T-helper 1 cell treated with Interleukin-12 subunit alpha and Interleukin-12 subunit beta and Interleukin-4 antibody, amounts not matched to agents 30 μg/mL and 1 μg/mL, for 36 hours (primary cell): Measurements from ENCODE around the gene JAML.

Experiments
- H3K27ac Mint-ChIP-seq: one replicate; pipeline ENCODE4 v1.8.0; 2021; ENCODE audit warnings: mild to moderate bottlenecking, mixed read lengths
- H3K27me3 Mint-ChIP-seq: one replicate; pipeline ENCODE4 v1.8.0; 2021; ENCODE audit warnings: low read depth, mixed read lengths
- H3K36me3 Mint-ChIP-seq: one replicate; pipeline ENCODE4 v1.8.0; 2021; ENCODE audit warnings: low read depth, mixed read lengths
- H3K4me1 Mint-ChIP-seq: one replicate; pipeline ENCODE4 v1.8.0; 2021; ENCODE audit warnings: low read depth, mixed read lengths
- H3K4me3 Mint-ChIP-seq: one replicate; pipeline ENCODE4 v1.8.0; 2021; ENCODE audit warnings: mild to moderate bottlenecking, moderate library complexity, mixed read lengths
- H3K9me3 Mint-ChIP-seq: one replicate; pipeline ENCODE4 v1.8.0; 2021; ENCODE audit warnings: mixed read lengths

The JAML gene, protein sequence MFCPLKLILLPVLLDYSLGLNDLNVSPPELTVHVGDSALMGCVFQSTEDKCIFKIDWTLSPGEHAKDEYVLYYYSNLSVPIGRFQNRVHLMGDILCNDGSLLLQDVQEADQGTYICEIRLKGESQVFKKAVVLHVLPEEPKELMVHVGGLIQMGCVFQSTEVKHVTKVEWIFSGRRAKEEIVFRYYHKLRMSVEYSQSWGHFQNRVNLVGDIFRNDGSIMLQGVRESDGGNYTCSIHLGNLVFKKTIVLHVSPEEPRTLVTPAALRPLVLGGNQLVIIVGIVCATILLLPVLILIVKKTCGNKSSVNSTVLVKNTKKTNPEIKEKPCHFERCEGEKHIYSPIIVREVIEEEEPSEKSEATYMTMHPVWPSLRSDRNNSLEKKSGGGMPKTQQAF

DNA sequence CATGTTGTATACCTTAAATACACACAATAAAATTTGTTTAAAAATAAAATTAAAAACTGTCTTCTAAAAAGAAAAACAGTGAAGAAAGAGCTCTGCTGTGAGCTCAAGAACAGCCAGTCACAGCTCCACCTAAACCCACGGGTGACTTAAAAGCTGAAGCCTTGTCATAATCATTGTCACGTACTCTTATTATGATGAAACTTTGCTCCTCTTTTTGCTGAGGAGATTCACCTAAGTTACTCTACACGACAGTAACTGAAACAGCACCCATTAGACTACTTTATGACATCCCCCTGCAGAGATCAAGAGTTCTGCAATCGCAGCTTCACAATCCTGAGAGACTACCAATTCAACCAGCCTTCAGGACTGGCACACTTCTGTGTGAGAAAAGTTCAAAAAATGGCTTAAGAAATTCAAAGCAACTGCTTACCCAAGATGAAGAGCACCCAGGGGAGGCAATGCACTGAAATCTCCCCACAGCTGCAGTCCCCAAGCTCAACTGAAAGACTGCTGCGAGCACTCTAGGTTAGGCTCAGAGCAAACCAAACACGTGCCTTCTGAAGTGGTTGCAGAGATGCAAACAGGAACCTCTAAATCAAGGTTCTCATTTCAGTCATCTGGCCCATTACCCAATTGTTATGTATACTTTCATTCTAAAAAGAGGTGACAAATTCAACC, at the start of gene JAML:
JAML (minus strand) TSS at position 501 of the 678 bp plus-strand sequence. CDS start 10,145 bp downstream, outside the sequence.
- Mint-ChIP-seq H3K36me3 (peaks cover 39% of the 10 kb centered on the region), H3K27ac (peak within 1 kb of the TSS; percentile 91)

DNA sequence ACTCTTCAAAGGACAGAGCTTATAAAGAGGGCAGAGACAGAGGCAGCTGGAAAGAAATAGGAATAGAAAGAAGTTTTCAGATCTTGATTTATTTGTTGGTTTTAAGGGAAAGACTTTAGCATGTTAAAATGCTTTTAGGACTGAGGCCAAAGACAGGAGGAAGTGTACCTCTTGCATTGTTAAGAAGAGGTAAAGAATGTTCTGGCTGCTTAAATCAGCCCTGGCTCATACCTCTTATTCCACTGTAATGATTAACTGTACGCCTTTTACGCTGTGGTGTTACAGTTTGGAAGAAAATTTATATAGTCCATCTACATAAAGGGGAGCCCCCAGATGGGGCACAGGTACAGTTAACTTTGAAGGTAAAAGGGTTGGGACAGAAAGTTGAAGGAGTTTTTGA, 49.4 kb upstream of the JAML start:
- Mint-ChIP-seq H3K27ac (no peak overlapping the region), H3K36me3 (no peaks in the 10 kb centered on the region), H3K4me1 (peaks cover 40% of the 10 kb centered on the region)

More for the DNA sequence above, at the start of gene JAML:
- H3K4me3 Mint-ChIP-seq = peak within 1 kb of the TSS; percentile 84
- H3K9me3 Mint-ChIP-seq = no peaks in the 10 kb centered on the region
- peaks cover 72% of the 10 kb centered on the region for H3K4me1 Mint-ChIP-seq
- no peaks in the 10 kb centered on the region for H3K27me3 Mint-ChIP-seq

DNA sequence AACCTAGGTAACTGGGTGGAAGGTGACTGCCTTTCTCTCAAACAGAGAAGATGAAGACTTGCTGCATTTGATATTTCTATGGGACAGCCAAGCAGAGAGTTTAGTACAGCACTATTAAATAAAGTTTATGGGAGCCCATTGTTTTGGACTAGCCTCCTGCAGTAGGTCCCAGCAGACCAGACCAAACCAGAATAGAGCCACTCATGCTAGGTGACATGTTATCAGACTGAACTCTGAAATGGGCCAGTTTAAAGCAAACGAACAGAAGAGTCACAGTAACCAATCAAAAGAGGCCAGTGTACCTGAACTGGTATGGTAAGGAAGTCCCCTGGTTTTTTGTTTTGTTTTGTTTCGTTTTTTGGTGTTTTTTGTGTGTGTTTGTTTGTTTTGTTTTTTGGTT, 47.2 kb upstream of the JAML start:
- H3K4me3 Mint-ChIP-seq = no peak overlapping the region
- H3K36me3 Mint-ChIP-seq = no peaks in the 10 kb centered on the region
- H3K4me1 Mint-ChIP-seq = peaks cover 29% of the 10 kb centered on the region
- no peak overlapping the region for H3K27ac Mint-ChIP-seq
- peaks cover 12% of the 10 kb centered on the region for H3K27me3 Mint-ChIP-seq
- H3K9me3 Mint-ChIP-seq = no peaks in the 10 kb centered on the region

More for the DNA sequence above, 49.4 kb upstream of the JAML start:
- no peaks in the 10 kb centered on the region for H3K9me3 Mint-ChIP-seq
- H3K4me3 Mint-ChIP-seq = no peak overlapping the region
- peaks cover 7% of the 10 kb centered on the region for H3K27me3 Mint-ChIP-seq

DNA sequence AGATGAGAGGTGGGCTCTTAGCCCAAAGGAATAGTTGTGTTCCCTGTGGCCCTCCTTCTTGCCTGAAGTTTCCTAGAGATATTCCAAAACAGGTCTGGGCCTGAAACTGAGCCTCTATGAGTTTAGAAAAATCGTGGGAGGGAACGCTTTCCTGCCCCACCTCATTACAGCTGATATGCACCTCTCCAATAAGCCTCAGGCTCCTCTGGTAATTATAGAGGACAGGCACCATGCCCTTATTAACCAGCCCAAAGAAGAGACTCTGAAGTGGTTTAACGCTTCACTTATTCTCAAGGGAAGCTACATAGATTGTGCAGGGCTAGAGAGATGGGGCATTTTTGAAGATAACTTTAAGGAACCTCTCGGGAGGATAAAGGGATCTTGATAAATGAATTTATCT, 42.7 kb upstream of the JAML start:
- H3K4me1 Mint-ChIP-seq = peaks cover 30% of the 10 kb centered on the region
- no peak overlapping the region for H3K27ac Mint-ChIP-seq
- H3K4me3 Mint-ChIP-seq = no peak overlapping the region
- peaks cover 2% of the 10 kb centered on the region for H3K36me3 Mint-ChIP-seq
- H3K27me3 Mint-ChIP-seq = peaks cover 29% of the 10 kb centered on the region
- no peaks in the 10 kb centered on the region for H3K9me3 Mint-ChIP-seq

DNA sequence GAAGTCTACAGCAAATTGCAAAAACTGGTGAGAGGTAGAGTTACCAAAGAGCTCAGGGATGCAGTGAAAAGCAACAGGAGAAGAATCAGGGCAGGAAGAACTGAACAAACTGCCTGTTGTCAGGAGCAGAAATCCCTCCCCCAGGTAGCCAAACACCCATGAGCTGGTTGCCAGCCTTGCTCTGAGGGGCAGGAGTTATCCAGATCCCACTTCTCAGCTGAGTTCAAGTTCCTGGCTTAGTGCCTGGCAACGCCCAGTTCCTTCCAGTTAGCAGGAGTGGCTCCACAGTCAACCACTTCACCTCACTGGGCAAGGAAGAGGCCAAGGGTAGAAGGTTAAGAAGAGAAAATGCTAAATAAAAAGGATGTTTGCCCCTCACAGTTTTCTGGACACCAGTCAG, 41.1 kb upstream of the JAML start:
- peaks cover 29% of the 10 kb centered on the region for H3K4me1 Mint-ChIP-seq
- H3K27ac Mint-ChIP-seq = no peak overlapping the region
- no peak overlapping the region for H3K4me3 Mint-ChIP-seq
- H3K27me3 Mint-ChIP-seq = peaks cover 29% of the 10 kb centered on the region
- H3K36me3 Mint-ChIP-seq = peaks cover 7% of the 10 kb centered on the region
- H3K9me3 Mint-ChIP-seq = no peaks in the 10 kb centered on the region

DNA sequence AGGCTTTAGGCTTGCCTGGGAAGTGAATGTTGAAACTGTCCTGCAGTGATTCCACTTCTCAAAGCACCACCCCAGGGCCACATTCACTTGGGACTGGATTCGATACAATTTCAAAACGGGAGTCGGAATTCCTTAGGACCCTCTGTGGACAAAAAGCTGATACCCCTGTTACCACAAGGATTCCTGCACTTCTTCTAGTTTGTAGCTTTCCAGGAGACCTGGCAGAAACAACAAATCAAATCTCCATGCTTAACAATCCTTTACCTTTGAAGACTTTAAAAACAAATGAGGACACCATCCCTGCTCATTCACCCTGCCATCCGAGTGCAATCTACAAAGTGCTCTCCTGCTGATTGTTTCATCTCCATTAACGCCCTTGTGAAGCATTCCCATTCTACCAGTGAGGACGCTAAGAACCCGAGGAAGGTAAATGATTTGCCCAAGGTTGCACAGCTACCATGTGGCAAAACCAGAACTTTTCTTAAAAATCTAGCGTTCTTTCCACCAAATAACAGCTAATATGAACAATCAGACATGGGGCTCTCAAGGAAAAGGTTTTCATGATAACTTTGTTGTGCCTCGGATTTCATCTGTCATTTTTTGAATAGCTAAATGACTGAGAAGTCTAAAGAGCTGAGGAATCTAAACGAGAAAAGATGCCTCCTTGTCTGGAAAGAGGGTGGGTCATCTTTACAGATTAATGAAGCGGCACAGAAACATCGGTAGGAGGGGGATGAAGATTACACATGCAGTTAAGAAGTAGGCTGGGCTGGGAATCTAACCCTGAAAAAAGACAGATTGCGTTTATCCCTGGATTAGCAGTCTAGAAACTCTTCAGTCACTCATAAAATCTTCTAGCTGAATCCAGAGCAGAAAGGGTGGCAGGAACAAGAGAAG, 40.0 kb upstream of the JAML start:
- Mint-ChIP-seq H3K36me3 (peaks cover 11% of the 10 kb centered on the region), H3K9me3 (no peaks in the 10 kb centered on the region), H3K27me3 (peaks cover 28% of the 10 kb centered on the region), H3K4me1 (peaks cover 31% of the 10 kb centered on the region), H3K4me3 (peak overlapping the region; percentile 80), H3K27ac (peak overlapping the region; percentile 65)

DNA sequence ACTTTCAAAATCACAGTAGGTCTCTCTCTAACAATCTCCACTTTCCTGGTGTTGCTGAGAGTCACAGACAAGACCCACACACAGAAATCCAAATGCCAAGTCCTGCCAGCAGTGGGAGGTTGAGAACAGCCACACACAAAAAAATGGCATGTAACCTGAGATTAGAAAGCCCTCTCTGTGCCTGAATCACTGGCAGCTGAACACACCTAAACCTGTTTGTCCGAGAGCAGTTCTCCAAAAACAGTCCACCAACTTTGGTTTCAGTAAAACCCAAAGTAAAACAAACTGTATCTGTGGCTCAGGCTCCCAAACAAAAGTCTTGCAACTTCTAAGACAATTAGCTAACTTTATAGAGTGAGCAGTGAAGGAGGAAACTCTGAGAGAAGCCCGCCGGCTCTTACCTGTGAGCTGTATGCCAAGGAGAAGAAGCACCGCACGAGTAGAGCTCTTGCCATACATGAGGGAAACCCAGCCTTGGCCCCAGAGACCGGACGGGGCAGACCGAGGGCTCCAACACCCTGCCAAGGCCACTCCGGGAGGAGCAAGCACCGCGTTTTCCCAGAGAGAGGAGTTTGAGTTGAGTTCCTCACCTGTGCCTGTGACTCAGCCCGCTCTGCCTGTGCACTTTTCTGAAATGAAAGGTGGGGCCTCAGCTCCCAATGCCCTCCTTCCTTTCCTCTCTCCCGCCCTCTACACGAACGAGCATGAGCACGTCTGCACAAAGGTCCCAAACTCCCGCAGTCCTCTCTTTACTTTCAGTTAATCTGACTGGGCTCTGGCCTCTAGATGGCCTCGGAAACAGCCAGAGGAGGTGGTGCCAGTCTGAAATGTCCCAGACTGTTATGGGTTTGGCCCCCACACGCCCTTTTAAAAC, 39.1 kb upstream of the JAML start, which contains the start of gene MPZL2:
MPZL2 (minus strand) TSS at position 603 of the 874 bp plus-strand sequence; CDS start at position 459, 144 bp downstream.
- H3K4me3 Mint-ChIP-seq = peak within 1 kb of the TSS; percentile 80
- H3K9me3 Mint-ChIP-seq = no peaks in the 10 kb centered on the region
- H3K27ac Mint-ChIP-seq = peak within 1 kb of the TSS; percentile 65
- H3K4me1 Mint-ChIP-seq = peaks cover 31% of the 10 kb centered on the region
- H3K27me3 Mint-ChIP-seq = peaks cover 23% of the 10 kb centered on the region
- peaks cover 17% of the 10 kb centered on the region for H3K36me3 Mint-ChIP-seq

DNA sequence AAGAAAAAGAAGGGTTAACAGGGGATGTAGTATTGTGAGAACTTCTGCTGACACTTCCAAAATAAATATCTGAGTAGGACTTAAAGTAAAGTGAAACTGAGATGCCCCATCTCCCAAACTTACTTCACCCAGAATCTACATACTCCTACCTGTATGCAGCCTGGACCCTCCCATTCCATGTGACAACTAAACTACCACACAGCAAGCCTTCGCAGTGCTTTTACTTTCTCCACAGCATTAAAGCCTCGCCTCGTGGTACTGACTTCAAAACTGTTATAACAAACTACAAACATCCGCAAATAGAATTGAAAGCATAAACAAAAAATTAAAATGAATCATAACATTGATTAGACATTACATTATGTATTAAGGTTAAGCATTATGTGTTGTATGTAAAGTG, 38.3 kb upstream of the JAML start:
- H3K4me1 Mint-ChIP-seq = peaks cover 34% of the 10 kb centered on the region
- peaks cover 17% of the 10 kb centered on the region for H3K27me3 Mint-ChIP-seq
- peak overlapping the region; percentile 45 for H3K4me3 Mint-ChIP-seq
- peaks cover 23% of the 10 kb centered on the region for H3K36me3 Mint-ChIP-seq
- H3K27ac Mint-ChIP-seq = no peak overlapping the region
- H3K9me3 Mint-ChIP-seq = no peaks in the 10 kb centered on the region

DNA sequence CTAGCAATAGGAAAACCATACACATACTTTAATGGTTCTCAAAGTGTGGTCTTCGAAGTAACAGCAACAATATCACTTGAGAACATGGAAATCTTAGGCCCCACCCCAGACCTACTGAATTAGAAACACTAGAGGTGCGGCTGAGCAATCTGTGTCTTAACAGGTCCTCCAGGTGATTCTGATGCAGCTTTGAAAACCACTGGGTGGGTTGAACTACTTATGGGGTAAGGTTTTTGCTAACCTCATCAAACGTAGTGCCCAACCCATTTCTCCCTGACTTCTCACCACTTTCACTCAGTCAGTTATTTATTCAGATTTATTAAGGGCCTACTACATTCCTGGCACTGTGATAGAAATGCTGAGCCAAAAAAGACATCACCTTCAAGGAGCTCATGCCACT, 35.5 kb upstream of the JAML start:
- peaks cover 30% of the 10 kb centered on the region for H3K36me3 Mint-ChIP-seq
- H3K4me1 Mint-ChIP-seq = peaks cover 31% of the 10 kb centered on the region
- peaks cover 12% of the 10 kb centered on the region for H3K27me3 Mint-ChIP-seq
- no peaks in the 10 kb centered on the region for H3K9me3 Mint-ChIP-seq
- H3K27ac Mint-ChIP-seq = no peak overlapping the region
- H3K4me3 Mint-ChIP-seq = no peak overlapping the region

DNA sequence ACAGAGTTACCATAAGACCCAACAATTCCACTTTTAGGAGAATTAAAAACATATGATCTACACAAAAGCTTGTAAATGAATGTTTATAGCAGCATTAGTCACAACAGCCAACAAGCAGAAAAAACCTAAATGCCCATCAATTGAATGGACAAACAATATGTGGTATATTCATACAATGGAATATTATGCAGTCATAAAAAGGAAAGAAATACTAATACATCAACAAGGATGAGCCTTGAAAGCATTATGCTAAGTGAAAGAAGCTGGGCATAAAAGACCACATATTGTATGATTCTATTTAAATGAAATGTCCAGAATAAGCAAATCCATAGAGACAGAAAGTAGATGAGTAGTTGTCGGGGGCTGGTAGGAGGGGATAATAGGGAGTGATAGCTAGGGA, 34.3 kb upstream of the JAML start:
- no peak overlapping the region for H3K27ac Mint-ChIP-seq
- no peaks in the 10 kb centered on the region for H3K9me3 Mint-ChIP-seq
- peaks cover 30% of the 10 kb centered on the region for H3K36me3 Mint-ChIP-seq
- peaks cover 26% of the 10 kb centered on the region for H3K4me1 Mint-ChIP-seq
- H3K4me3 Mint-ChIP-seq = no peak overlapping the region
- peaks cover 1% of the 10 kb centered on the region for H3K27me3 Mint-ChIP-seq

DNA sequence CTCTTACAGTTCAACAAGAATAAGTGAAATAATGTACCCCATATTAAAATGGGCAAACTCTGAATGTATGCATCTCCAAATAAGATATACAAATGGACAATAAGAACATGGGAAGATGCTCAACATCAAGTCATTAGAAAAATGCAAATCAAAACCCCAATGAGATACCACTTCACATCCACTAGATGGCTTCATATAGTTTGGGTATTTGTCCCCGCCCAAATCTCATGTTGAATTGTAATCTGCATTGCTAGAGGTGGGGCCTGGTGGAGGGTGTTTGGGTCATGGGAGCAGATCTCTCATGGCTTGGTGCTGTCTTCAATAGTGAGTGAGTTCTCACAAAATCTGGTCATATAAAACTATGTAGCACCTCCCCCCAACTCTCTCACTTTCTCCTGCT, 33.6 kb upstream of the JAML start:
- Mint-ChIP-seq H3K27ac (no peak overlapping the region), H3K27me3 (no peaks in the 10 kb centered on the region), H3K9me3 (no peaks in the 10 kb centered on the region)

DNA sequence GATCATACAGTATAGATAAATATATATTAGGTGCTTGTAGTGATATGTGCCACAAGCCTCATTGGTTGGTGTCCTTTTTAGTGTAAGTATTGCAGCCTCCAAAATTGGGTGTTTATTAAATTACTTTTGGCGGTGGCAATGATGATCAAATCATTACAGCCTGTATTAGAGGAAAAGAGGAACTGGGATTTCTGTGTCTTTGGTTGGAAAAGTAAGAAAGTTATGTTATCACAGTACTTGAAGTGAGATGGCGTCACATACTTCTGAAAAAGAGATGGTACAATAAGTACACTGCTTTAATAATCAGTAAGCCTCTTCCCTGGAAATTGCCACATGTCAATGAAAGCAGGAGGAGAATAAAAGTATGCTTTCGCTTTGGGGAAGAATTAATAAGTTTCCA, 27.9 kb upstream of the JAML start:
- Mint-ChIP-seq H3K27ac (peak overlapping the region; percentile 96), H3K9me3 (no peaks in the 10 kb centered on the region), H3K27me3 (no peaks in the 10 kb centered on the region), H3K4me3 (peak overlapping the region; percentile 94), H3K36me3 (peaks cover 13% of the 10 kb centered on the region), H3K4me1 (peaks cover 20% of the 10 kb centered on the region)

More for the DNA sequence above, 33.6 kb upstream of the JAML start:
- peaks cover 19% of the 10 kb centered on the region for H3K4me1 Mint-ChIP-seq
- H3K4me3 Mint-ChIP-seq = no peak overlapping the region
- peaks cover 29% of the 10 kb centered on the region for H3K36me3 Mint-ChIP-seq

DNA sequence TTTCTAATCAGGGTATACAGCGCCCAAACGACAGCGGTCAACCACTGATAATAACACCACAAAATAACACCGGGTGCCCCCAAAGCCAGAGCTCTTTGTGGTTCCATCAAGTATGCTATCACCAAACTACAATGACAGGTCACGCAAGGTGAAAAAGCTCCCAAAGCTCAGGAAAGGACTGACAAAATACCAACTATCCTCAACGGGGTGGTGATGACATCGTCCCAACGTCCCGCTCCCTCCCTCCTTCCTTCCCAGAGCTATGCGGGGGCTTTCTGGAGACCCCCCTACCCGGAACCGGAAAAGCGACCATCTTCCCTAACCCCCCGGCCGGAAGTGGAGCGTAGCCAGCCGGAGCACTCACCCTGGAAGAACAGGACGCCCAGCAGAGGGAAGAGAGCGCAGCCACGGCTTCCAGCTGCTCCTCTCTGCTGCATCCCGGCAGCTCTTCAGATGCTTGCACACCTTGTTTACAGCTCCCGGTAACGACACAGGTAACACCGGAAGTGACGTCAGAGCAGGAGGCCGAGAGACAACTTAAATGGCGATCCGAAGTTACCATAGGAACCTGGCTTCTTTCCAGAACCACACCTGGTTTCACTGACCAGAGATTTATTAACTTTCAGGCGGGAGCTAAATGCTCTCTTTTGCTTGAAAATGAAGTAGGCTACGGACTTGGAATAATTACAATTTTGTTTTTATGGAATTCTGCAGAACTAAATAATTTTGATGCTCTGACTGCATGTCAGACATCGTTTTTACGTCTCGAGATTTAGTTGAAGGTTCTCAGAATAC, 27.2 kb upstream of the JAML start, which contains the start of gene MPZL3:
MPZL3 (minus strand) TSS at position 508 of the 795 bp plus-strand sequence; CDS start at position 437, 71 bp downstream.
- peak within 1 kb of the TSS; percentile 94 for H3K4me3 Mint-ChIP-seq
- peak within 1 kb of the TSS; percentile 96 for H3K27ac Mint-ChIP-seq

More for the DNA sequence above, 27.2 kb upstream of the JAML start, which contains the start of gene MPZL3:
- no peaks in the 10 kb centered on the region for H3K27me3 Mint-ChIP-seq
- H3K36me3 Mint-ChIP-seq = peaks cover 14% of the 10 kb centered on the region
- peaks cover 26% of the 10 kb centered on the region for H3K4me1 Mint-ChIP-seq
- H3K9me3 Mint-ChIP-seq = no peaks in the 10 kb centered on the region
